Activated naive CD8-positive, alpha-beta T cell treated with anti-CD3 and anti-CD28 coated beads for 36 hours (primary cell): ENCODE results near the gene TCF7L1. TPM values are rescaled to one million over a fixed set of nuclear protein-coding genes. Genes with fewer than 3 reads are reported as not detected.
A peak's percentile ranks its signal among the peaks of the same experiment; 100 is the strongest.
"Not testable (repeated sequence)": the region's sequence is repeated elsewhere in the genome, so short reads cannot be mapped to it uniquely, and the experiment has no call there.

Source experiments
- DNase-seq: peaks from one replicate; pipeline ENCODE4 v3.0.0; 2021
- H3K27ac Mint-ChIP-seq: one replicate; pipeline ENCODE4 v1.8.0; 2022; ENCODE audit warnings: mild to moderate bottlenecking, moderate library complexity, mixed read lengths
- H3K27me3 Mint-ChIP-seq: one replicate; pipeline ENCODE4 v1.8.0; 2022; ENCODE audit warnings: mild to moderate bottlenecking, mixed read lengths
- H3K36me3 Mint-ChIP-seq: one replicate; pipeline ENCODE4 v1.8.0; 2021; ENCODE audit warnings: mild to moderate bottlenecking, mixed read lengths
- H3K4me1 Mint-ChIP-seq: one replicate; pipeline ENCODE4 v1.8.0; 2021; ENCODE audit warnings: mixed read lengths
- H3K4me3 Mint-ChIP-seq: one replicate; pipeline ENCODE4 v1.8.0; 2022; ENCODE audit warnings: mild to moderate bottlenecking, moderate library complexity, mixed read lengths
- H3K9me3 Mint-ChIP-seq: one replicate; pipeline ENCODE4 v1.8.0; 2022; ENCODE audit warnings: mixed read lengths
- total RNA-seq, 2 experiments: library from RNA; stranded (reverse); gene quantifications; one replicate each; pipeline ENCODE4 v1.2.3, GENCODE V29; 2021

The TCF7L1 gene
- total RNA-seq, 2 experiments from 2014 or later: 0.06 TPM; not detected in 1

GRCh38 chr2:85325466-85325811 is 192.2 kb downstream of the TCF7L1 start:
- no peak for DNase-seq
- H3K27me3 Mint-ChIP-seq: no peaks in the 10 kb centered on the region
- H3K27ac Mint-ChIP-seq: peak overlapping the region; percentile 99
- H3K36me3 Mint-ChIP-seq: peaks cover 74% of the 10 kb centered on the region
- H3K4me1 Mint-ChIP-seq: peaks cover 52% of the 10 kb centered on the region
- H3K9me3 Mint-ChIP-seq: no peaks in the 10 kb centered on the region
- peak overlapping the region; percentile 94 for H3K4me3 Mint-ChIP-seq

GRCh38 chr2:85326406-85327159 is 193.4 kb downstream of the TCF7L1 start:
- DNase-seq: peak; percentile 49
- Mint-ChIP-seq H3K36me3 (peaks cover 63% of the 10 kb centered on the region), H3K4me1 (peaks cover 42% of the 10 kb centered on the region), H3K9me3 (no peaks in the 10 kb centered on the region), H3K27me3 (no peaks in the 10 kb centered on the region), H3K27ac (peak overlapping the region; percentile 99), H3K4me3 (peak overlapping the region; percentile 94)

- H3K4me1 Mint-ChIP-seq: peaks cover 35% of the 10 kb centered on the region
- H3K36me3 Mint-ChIP-seq: peaks cover 56% of the 10 kb centered on the region
- H3K4me3 Mint-ChIP-seq: peak overlapping the region; percentile 94
Observed at GRCh38 chr2:85327160-85327821, 194.1 kb downstream of the TCF7L1 start.

GRCh38 chr2:85327822-85328617 is 194.8 kb downstream of the TCF7L1 start, which contains the start of gene TGOLN2:
TSS of gene TGOLN2 (minus strand) at chr2:85327989. CDS start at chr2:85327962, 27 bp downstream.
- H3K27me3 Mint-ChIP-seq: no peaks in the 10 kb centered on the region
- H3K27ac Mint-ChIP-seq: peak within 1 kb of the TSS; percentile 99
- H3K4me3 Mint-ChIP-seq: peak within 1 kb of the TSS; percentile 94
- H3K4me1 Mint-ChIP-seq: peaks cover 28% of the 10 kb centered on the region
- H3K36me3 Mint-ChIP-seq: peaks cover 49% of the 10 kb centered on the region
- DNase-seq: peak; percentile 95
- H3K9me3 Mint-ChIP-seq: no peaks in the 10 kb centered on the region

More at GRCh38 chr2:85327160-85327821, 194.1 kb downstream of the TCF7L1 start:
- Mint-ChIP-seq H3K27me3 (no peaks in the 10 kb centered on the region), H3K9me3 (no peaks in the 10 kb centered on the region), H3K27ac (peak overlapping the region; percentile 99)
- DNase-seq: peak; percentile 56

- Mint-ChIP-seq H3K4me1 (peaks cover 17% of the 10 kb centered on the region), H3K27ac (peak overlapping the region; percentile 18), H3K27me3 (no peaks in the 10 kb centered on the region), H3K4me3 (peak overlapping the region; percentile 94), H3K9me3 (no peaks in the 10 kb centered on the region), H3K36me3 (peaks cover 37% of the 10 kb centered on the region)
- no peak for DNase-seq
Observed at GRCh38 chr2:85329181-85329651, 196.0 kb downstream of the TCF7L1 start.

GRCh38 chr2:85329701-85330100 is 196.5 kb downstream of the TCF7L1 start:
- not testable (repeated sequence) for DNase-seq, H3K27ac Mint-ChIP-seq, H3K27me3 Mint-ChIP-seq, H3K9me3 Mint-ChIP-seq
- H3K4me1 Mint-ChIP-seq: peaks cover 12% of the 10 kb centered on the region
- peaks cover 34% of the 10 kb centered on the region for H3K36me3 Mint-ChIP-seq
- H3K4me3 Mint-ChIP-seq: peak overlapping the region; percentile 94

- no peak overlapping the region for H3K4me3 Mint-ChIP-seq
- DNase-seq: no peak
- H3K36me3 Mint-ChIP-seq: peaks cover 20% of the 10 kb centered on the region
- no peak overlapping the region for H3K27ac Mint-ChIP-seq
- no peaks in the 10 kb centered on the region for H3K9me3 Mint-ChIP-seq
- H3K4me1 Mint-ChIP-seq: peaks cover 8% of the 10 kb centered on the region
- H3K27me3 Mint-ChIP-seq: no peaks in the 10 kb centered on the region
Observed at GRCh38 chr2:85330839-85331636, 197.8 kb downstream of the TCF7L1 start.

- H3K4me3 Mint-ChIP-seq, H3K27ac Mint-ChIP-seq, H3K9me3 Mint-ChIP-seq, DNase-seq, H3K27me3 Mint-ChIP-seq, H3K36me3 Mint-ChIP-seq, H3K4me1 Mint-ChIP-seq: not testable (repeated sequence)
Observed at GRCh38 chr2:85333877-85334276, 200.7 kb downstream of the TCF7L1 start.

GRCh38 chr2:85334928-85335327 is 201.7 kb downstream of the TCF7L1 start:
- Mint-ChIP-seq H3K4me1 (no peaks in the 10 kb centered on the region), H3K36me3 (no peaks in the 10 kb centered on the region), H3K9me3 (no peaks in the 10 kb centered on the region), H3K27me3 (no peaks in the 10 kb centered on the region), H3K4me3 (no peak overlapping the region), H3K27ac (no peak overlapping the region)
- no peak for DNase-seq

- Mint-ChIP-seq H3K9me3 (no peaks in the 10 kb centered on the region), H3K27ac (no peak overlapping the region), H3K36me3 (peaks cover 5% of the 10 kb centered on the region), H3K4me3 (no peak overlapping the region), H3K27me3 (no peaks in the 10 kb centered on the region), H3K4me1 (no peaks in the 10 kb centered on the region)
- no peak for DNase-seq
Observed at GRCh38 chr2:85340034-85340892, 207.1 kb downstream of the TCF7L1 start.

- Mint-ChIP-seq H3K27me3 (no peaks in the 10 kb centered on the region), H3K9me3 (no peaks in the 10 kb centered on the region), H3K4me3 (no peak overlapping the region), H3K36me3 (peaks cover 5% of the 10 kb centered on the region), H3K4me1 (no peaks in the 10 kb centered on the region), H3K27ac (no peak overlapping the region)
- no peak for DNase-seq
Observed at GRCh38 chr2:85341269-85342029, 208.3 kb downstream of the TCF7L1 start.

GRCh38 chr2:85342156-85342555 is 209.0 kb downstream of the TCF7L1 start:
- Mint-ChIP-seq H3K36me3 (peaks cover 5% of the 10 kb centered on the region), H3K27ac (no peak overlapping the region), H3K4me3 (no peak overlapping the region), H3K4me1 (no peaks in the 10 kb centered on the region), H3K27me3 (no peaks in the 10 kb centered on the region), H3K9me3 (no peaks in the 10 kb centered on the region)
- no peak for DNase-seq

- H3K4me1 Mint-ChIP-seq, H3K9me3 Mint-ChIP-seq, H3K27me3 Mint-ChIP-seq, H3K4me3 Mint-ChIP-seq, H3K27ac Mint-ChIP-seq, DNase-seq, H3K36me3 Mint-ChIP-seq: not testable (repeated sequence)
Observed at GRCh38 chr2:85343207-85343895, 210.2 kb downstream of the TCF7L1 start.
